Measurements from ENCODE around the gene HNF4A. TPM values are rescaled to one million over a fixed set of nuclear protein-coding genes. Genes with fewer than 3 reads are reported as not detected.

HNF4A gene
- total and polyA plus RNA-seq, 2 of the 13 experiments (the other 11 are each of a cell fraction or from before 2014, with no cell fraction given): 80.9 to 169 TPM

- TF ChIP-seq POGK (CRISPR knock-in tag; conservative IDR thresholded peaks at IDR 0.05) (peak; percentile 20; the same call in 1 of the 2 replicates), ESRRA (CRISPR knock-in tag; IDR thresholded peaks at IDR 0.05; ENCODE audit: low read depth) (no peak), DMTF1 (CRISPR knock-in tag; IDR thresholded peaks at IDR 0.05) (peak; percentile 69; the same call in 1 of the 2 replicates), ZNF180 (CRISPR knock-in tag; IDR thresholded peaks at IDR 0.05; ENCODE audit: borderline replicate concordance, low read depth) (no peak), PBX2 (CRISPR knock-in tag; IDR thresholded peaks at IDR 0.05) (0 out of 2 replicates have a peak, but pooled peaks have one; percentile 11), SSRP1 (CRISPR knock-in tag; IDR thresholded peaks at IDR 0.05) (peak; percentile 100), NKX3-1 (CRISPR knock-in tag; IDR thresholded peaks at IDR 0.05) (no peak), ZNF615 (CRISPR knock-in tag; IDR thresholded peaks at IDR 0.05; ENCODE audit: borderline replicate concordance) (no peak), ZMYM2 (CRISPR knock-in tag; IDR thresholded peaks at IDR 0.05) (no peak)
- TF ChIP-seq, protein P1, sequence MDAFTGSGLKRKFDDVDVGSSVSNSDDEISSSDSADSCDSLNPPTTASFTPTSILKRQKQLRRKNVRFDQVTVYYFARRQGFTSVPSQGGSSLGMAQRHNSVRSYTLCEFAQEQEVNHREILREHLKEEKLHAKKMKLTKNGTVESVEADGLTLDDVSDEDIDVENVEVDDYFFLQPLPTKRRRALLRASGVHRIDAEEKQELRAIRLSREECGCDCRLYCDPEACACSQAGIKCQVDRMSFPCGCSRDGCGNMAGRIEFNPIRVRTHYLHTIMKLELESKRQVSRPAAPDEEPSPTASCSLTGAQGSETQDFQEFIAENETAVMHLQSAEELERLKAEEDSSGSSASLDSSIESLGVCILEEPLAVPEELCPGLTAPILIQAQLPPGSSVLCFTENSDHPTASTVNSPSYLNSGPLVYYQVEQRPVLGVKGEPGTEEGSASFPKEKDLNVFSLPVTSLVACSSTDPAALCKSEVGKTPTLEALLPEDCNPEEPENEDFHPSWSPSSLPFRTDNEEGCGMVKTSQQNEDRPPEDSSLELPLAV (CRISPR knock-in tag; conservative IDR thresholded peaks at IDR 0.05; ENCODE audit: low read depth): peak; percentile 88
- TF ChIP-seq, protein P2, sequence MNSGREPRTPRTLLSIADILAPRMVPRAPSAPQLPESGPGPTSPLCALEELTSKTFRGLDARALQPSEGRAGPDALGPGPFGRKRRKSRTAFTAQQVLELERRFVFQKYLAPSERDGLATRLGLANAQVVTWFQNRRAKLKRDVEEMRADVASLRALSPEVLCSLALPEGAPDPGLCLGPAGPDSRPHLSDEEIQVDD (CRISPR knock-in tag; IDR thresholded peaks at IDR 0.05; ENCODE audit: borderline replicate concordance): no peak
- TF ChIP-seq, protein P3, sequence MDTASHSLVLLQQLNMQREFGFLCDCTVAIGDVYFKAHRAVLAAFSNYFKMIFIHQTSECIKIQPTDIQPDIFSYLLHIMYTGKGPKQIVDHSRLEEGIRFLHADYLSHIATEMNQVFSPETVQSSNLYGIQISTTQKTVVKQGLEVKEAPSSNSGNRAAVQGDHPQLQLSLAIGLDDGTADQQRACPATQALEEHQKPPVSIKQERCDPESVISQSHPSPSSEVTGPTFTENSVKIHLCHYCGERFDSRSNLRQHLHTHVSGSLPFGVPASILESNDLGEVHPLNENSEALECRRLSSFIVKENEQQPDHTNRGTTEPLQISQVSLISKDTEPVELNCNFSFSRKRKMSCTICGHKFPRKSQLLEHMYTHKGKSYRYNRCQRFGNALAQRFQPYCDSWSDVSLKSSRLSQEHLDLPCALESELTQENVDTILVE (CRISPR knock-in tag; IDR thresholded peaks at IDR 0.05): no peak
- TF ChIP-seq, protein P4, sequence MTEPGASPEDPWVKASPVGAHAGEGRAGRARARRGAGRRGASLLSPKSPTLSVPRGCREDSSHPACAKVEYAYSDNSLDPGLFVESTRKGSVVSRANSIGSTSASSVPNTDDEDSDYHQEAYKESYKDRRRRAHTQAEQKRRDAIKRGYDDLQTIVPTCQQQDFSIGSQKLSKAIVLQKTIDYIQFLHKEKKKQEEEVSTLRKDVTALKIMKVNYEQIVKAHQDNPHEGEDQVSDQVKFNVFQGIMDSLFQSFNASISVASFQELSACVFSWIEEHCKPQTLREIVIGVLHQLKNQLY (CRISPR knock-in tag; IDR thresholded peaks at IDR 0.05): no peak
- TF ChIP-seq, protein P5, sequence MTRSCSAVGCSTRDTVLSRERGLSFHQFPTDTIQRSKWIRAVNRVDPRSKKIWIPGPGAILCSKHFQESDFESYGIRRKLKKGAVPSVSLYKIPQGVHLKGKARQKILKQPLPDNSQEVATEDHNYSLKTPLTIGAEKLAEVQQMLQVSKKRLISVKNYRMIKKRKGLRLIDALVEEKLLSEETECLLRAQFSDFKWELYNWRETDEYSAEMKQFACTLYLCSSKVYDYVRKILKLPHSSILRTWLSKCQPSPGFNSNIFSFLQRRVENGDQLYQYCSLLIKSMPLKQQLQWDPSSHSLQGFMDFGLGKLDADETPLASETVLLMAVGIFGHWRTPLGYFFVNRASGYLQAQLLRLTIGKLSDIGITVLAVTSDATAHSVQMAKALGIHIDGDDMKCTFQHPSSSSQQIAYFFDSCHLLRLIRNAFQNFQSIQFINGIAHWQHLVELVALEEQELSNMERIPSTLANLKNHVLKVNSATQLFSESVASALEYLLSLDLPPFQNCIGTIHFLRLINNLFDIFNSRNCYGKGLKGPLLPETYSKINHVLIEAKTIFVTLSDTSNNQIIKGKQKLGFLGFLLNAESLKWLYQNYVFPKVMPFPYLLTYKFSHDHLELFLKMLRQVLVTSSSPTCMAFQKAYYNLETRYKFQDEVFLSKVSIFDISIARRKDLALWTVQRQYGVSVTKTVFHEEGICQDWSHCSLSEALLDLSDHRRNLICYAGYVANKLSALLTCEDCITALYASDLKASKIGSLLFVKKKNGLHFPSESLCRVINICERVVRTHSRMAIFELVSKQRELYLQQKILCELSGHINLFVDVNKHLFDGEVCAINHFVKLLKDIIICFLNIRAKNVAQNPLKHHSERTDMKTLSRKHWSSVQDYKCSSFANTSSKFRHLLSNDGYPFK (CRISPR knock-in tag; IDR thresholded peaks at IDR 0.05; ENCODE audit: borderline replicate concordance): no peak
Observed at GRCh38 chr20:44404204-44405181, 49.0 kb downstream of the HNF4A start (continued).
